Activated CD4-positive, alpha-beta T cell treated with anti-CD3 and anti-CD28 coated beads, Interleukin-2, amount 50 U/mL, for 48 hours (primary cell): ENCODE measurements around the gene ABCG2.

ENCODE experiments used
- DNase-seq, 2 experiments: peaks; one replicate each; pipeline ENCODE4 v3.0.0-alpha.2; 2020

ABCG2 gene

DNA sequence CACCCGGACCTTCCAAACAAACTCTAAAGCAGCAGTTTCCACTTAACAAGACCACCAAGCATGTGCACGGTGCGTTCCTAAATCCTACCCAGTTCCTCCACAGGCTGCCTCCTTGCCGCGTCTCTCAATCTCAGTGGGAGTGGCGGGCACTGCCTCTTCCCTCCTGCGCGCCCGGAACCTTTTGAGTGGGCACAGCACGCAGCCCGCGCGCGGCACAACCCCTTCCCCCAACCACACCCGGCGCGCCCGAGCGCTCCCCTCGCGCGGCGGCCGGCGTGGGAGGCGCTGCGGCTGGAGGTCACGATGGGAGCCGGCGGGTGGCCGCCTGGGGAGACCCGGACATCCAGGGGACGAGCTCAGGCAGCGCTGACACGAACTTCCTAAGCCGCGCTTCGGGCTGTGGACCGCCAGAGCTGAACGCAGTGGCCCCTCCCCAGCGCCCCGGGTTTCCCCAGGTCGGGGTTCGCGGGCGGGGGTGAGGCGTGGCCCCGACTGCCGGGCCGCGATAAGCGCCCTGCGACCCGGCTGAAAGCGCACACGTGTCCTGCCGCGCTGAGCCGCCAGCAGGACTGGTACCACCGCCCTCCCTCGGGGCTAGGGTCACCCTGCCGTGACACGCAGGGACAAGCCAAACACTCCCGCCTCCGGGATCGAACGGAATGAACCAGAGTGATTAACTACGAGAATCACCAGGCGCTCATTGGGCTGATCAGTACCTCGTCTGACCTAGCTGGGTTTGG is at the start of gene ABCG2:
TSS of gene ABCG2 (minus strand) at position 151 of the 740 bp plus-strand sequence. CDS start 18,644 bp downstream, outside the sequence.
- DNase-seq: peak; percentile 54 to 65

DNA sequence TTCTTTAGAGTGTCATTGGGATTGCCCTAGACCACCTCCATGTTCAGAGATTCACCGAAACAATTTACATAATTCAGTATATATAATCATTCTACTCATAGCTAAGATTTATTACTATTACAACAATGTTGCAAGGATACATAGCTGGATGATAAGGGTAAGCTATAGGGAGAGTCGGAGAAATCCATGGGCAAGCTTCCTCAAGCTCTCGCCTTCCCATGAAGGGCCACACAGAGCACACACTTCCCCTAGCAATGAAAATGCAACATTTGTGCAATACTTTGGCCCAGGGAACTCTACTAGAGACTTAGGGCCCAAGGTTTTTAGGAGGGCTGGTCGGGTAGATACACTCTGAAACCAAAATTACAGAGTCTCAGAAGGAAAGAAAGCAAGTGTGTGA is 49.7 kb upstream of the ABCG2 start:
- no peak for DNase-seq

DNA sequence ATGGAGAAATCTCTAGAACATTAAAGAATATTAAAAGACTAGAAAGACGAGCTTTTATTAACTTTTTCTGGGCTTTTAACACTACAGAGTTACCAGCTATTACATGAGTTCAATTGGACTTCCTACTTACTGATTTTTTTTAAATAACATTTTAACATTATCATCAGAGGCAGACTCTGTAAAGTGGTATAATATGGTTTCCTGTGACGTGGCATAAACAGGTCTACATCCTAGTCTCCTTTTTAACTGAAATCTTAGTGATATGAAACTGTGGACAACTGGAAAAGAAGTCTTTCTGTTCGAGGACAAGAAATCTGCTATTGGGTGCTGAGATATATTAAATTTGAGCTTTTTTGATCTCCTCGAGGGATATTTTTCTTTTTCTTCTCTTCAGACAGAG is 48.7 kb upstream of the ABCG2 start:
- no peak for DNase-seq

DNA sequence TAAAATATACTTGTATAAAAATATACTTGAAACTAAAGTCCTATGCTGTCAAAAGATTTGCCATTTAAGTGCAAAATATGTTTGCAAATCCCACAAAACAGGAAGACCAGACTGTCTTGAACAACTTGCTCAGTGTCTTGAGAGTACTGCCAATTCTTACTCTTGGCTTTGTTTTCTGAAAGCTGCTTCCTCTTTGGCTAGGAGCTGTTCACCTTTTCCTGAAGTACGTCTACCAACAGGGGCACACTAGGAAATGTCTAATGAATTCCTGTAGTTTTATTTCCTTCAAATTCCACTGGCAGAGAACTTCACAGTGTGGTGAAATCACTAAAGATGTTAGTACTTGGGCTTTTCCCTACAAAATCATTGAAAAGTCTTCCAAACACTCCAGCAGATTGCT is 46.4 kb upstream of the ABCG2 start:
- DNase-seq: no peak

DNA sequence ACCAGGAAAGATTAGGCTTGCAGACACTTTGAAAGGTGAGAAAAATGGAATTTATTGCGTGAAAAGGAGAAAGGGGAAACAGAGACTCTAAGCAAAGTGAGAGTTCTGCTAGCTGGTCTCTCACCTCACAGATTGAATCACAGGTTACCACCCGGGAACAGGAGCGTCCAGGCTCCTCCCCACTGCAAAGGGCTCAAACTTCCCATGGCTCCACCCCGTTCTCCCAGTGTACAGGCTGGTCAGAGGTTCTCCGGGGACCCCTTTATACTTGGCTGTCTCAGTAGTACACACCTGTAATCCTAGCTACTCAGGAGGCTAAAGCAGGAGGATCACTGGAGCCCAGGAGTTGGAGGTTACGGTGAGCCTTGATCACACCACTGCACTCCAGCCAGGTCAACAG is 44.0 kb upstream of the ABCG2 start:
- no peak for DNase-seq

DNA sequence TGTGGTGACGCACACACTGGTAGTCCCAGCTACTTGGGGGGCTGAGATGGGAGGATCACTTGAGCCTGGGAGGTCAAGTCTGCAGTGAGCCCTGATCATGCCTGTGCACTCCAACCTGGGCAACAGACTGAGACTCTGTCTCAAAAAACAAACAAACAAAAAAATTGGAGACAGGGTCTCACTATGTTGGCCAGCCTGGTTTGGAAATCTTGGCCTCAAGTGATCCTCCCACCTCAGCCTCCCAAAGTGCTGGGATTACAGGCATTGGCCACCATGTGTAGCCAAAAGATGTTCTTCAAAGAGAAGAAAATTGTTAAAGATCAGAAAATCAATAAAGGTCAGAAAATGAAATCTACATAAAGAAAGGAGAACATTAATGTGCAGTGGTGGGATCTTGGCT is 41.7 kb upstream of the ABCG2 start:
- no peak for DNase-seq

DNA sequence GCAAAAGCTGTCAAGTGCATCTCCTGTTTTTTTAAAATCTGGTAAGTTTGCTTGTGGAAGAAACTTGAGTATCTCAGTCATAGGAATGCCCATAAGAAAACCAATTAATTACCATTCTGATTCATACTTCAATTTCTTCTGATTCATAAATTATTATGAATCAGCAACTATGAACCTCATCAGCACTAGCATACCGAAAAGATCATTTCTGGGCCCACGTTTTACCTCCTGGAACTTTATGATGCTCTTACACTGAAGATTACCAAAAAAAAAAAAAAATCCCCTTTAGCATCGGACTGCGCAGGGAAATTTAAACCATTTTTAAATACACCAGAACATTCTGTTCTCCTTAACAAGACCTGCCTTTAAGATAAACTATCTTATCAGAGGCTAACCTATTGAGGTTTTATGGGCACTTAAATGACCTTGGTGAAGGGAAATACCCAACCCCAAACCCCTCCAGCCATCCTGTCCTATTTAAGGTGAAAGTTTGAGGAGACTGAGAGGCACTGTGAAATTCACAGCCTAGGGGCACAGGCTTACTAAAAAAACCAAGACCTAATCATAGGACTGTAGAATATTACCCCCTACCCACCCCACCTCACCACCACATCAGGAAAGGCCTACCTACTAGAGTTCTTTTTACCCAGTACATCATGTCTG is 38.2 kb upstream of the ABCG2 start:
- no peak for DNase-seq

DNA sequence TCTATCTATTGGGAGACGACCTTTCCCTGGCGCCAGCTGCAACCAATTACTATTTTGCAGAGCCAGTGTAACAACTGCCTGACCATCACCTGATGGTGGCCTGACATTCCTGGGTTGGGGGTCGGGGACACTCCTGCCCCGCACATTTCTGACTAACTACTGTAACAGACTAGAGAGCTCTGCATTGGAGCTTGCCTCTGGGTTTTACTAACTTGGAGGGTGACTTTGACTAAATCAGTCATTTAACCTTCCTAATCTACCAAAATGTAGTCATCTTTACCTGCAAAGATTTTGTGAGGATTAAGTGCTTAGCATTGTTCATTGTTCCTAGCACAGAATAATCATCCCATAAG is 37.5 kb upstream of the ABCG2 start:
- peak in 1 of 2 experiments; percentile 5 for DNase-seq

DNA sequence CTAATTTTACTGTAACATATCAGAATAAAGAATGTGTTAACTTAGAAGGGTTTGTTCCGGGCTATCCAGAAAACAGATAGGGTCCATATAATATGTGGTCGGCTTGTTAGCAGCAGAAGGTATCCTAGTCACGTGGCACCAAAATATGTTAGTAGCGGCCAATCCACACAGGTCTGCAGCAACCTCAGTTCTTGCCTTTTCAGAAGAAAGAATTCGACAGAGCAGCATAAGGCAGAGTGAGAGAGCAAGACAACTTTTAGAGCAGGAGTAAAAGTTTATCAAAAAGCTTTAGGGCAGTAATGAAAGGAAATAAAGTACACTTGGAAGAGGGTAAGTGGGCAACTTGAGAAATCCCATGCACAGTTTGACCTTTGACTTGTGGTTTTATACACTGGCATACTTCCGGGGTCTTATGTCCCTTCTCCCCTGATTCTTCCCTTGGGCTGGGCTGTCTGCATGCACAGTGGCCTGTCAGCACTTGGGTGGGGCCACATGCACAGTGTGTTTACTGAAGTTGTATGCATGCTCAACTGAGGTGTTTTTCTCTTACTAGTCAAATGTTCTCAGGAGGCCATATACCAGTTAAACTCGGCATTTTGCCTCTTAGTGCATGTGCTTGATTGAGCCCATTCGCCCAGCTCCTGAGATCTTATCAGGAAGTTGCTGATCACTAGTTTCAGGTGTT is 37.0 kb upstream of the ABCG2 start:
- no peak for DNase-seq

DNA sequence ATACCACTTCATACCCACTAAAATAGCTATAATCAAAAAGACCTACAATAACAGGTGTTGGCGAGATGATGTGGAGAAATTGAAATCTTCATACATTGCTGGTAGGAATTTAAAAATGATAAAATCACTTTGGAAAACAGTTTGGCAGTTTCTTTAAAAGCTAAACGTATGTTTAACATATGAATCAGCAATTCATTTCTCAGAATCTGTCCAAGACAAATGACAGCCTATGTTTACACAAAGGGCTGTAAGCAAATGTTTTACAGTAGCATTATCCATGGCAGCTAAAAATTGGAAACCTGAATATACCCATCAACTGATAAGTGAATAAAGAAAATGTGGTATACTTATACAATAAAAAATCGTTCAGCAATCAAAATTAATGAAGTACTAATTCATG is 33.0 kb upstream of the ABCG2 start:
- no peak for DNase-seq

DNA sequence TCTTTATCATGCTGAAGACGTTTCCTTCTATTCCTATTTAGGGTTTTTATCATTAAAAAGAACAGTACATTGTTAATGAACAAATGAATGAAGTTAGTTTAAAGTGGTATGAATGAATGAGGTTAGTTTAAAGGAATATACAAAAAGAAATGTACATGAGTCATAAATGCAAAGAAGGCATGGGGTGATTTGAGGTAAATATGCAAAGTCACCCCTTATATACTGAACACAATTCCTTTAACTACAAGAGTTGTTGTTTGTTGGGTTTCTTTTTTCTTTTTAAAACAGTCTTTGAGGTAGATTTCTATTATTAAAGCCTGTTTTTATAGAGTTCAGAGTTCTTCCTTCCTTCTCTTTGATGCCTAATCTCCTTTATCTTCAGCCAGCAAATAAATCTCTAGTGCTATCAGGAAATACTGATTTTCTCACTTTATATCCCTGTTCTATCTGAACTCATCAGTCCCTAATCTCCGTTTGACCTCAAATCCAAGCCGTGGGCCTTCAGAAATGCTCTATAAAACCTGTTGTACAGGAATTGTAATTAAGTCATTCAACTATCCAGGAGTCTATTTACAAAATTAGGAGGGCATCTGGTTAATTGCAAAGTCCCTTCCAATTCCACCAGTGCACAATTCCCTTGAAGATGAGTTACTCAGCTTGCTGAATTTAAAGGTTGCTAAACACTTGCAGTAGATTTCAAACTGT is 31.6 kb upstream of the ABCG2 start:
- DNase-seq: no peak

DNA sequence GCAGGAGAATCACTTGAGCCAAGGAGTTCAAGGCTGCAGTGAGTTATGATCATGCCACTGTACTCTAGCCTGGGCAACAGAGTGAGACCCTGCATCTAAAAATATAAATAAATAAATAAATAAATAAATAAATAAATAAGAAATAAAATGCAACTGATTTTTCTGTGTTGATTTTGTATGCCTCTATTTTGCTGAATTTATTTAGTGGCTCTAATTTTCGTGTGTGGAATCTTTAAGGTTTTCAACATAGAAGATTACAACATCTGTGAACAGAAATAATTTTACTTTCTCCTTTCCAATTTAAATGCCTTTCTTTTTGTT is 30.9 kb upstream of the ABCG2 start:
- DNase-seq: no peak

DNA sequence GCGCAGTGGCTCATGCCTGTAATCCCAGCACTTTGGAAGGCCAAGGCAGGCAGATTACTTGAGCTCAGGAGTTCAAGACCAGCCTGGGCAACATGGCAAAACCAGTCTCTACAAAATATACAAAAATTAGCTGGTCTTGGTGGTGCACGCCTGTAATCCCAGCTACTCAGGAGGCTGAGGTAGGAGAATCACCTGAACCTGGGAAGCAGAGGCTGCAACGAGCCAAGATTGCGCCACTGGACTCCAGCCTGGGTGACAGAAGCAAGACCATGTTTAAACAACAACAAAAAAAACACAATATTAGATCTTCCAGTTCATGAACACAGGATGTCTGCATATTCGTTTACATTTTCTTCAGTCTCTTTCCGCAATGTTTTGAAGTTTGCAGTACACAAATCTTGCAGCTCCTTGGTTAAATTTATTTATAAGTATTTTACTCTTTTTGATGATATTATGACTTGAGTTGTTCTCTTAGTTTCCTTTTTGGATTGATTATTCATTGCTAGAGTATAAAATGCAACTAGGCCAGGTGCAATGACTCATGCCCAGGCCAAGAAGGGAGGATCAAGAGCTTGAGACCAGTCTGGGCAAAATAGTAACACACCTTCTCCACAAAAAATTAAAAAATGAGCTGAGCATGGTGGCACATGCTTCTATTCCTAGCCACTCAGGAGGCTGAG is 30.4 kb upstream of the ABCG2 start:
- DNase-seq: no peak

DNA sequence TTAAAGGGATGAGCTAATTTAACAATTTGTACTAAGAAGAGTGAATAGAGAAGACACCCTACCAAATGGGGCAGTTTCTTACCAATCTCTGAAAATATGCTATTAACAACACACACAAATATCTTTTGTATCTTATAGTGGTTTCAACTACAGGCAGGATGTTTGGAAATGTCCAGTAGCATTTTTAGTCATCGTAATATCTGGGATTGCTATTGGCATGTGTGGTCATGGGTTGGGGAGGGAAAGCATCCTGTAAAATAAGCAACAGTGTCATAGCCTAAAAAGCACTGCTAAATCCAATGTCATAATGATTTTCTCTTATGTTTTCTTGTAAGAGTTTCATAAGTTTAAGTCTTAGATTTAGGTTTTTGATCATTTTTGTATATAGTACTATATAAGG is 29.3 kb upstream of the ABCG2 start:
- no peak for DNase-seq

DNA sequence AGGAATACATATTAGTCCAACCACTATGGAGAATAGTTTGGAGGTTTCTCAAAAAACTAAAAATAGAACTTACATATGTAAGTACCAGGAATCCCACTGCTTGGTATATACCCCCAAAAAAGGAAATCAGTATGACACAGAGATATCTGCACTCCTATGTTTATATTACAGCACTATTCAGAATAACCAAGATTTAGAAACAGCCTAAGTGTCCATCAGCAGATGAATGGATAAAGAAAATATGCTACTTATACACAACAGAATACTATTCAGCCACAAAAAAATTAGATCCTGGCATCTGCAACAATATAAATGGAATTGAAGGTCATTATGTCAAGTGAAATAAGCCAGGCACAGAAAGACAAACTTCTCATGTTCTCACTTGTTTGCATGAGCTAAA is 27.5 kb upstream of the ABCG2 start:
- no peak for DNase-seq

DNA sequence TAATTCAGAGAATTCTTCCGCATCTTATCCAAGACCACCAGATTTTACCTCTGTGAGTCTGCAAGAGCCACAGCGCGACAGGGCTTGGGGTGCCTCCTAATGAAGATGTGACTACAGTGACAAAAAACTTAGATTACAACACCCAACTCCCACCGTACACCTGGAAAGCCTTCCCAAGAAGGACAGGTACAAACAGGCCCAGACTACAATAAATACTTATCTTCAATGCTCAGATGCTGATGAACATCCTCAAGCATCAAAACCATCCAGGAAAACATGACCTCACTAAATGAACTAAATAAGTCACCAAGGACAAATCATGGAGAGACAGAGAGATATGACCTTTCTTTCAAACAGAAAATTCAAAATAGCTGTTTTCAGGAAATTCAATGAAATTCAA is 20.8 kb upstream of the ABCG2 start:
- DNase-seq: no peak

DNA sequence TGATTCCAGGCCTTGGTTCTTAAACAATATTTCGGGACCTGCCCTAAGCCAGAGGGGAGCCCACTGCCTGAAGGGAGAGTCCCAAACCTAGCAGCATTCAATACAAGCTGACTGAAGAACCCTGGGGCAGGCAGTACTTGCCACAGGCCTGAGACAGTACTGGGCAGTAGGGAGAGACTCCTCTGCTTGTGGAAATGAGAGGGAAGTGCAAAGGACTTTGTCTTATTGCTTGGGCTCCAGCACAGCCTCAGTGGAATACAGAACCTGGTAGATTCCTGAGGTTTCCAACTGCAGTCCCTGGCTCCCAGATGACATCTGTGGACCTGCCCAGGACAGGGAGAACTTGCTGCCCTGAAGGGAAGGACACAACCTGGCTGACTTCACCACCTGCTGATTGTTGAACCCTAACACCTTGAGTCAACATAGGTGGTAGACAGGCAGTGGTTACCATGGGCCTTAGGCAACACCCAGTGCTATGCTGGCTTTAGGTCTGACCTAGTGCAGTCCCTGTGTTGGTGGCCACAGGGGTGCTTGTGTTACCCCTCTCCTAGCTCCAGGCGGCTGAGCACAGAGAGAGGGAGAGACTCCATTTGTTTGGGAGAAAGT is 20.3 kb upstream of the ABCG2 start:
- DNase-seq: no peak

DNA sequence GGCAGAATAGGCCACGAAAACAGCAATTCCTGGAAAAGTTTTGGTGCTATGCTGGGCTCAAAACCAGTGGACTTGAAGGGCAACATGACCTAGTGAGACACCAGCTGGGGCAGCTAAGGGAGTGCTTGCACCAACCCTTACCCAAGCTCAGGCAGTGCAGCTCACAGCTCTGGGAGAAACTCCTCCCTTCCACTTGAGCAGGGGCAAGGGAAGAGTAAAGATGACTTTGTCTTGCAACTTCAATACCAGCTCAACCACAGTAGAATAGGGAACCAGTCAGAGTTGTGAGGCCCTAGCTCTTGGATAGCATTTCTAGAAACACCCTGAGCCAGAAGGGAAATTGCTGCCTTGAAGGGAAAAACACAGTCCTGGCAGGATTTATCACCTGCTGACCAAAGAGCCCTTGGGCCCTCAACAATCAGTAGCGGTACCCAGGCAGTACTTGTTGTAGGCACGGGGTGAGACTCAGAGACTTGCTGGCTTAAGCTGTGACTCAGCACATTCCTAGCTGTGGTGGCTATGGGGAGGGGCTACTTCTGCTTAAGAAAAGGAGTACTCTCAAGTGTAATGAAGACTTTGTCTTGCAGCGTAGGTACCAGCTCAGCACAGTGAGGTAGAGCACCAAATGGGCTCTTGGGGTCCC is 19.7 kb upstream of the ABCG2 start:
- DNase-seq: no peak

DNA sequence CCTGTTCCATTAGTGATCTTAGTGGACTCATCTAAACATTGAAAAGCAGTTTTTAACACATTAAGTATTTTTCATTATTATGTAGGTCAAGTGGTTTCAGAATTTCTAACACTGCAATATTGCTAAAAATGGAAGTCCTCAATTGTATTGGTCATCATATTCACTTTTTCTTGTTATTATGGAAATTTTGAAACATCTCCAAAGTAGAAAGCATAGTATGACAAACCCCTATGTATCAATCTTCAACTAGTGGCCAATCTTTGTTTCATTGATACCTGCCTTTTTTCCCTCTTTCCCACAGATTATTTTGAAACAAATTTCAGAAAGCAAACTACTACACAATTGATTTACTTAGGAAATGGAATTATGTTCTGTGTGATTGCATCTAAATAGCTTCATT is 14.5 kb upstream of the ABCG2 start:
- DNase-seq: no peak

DNA sequence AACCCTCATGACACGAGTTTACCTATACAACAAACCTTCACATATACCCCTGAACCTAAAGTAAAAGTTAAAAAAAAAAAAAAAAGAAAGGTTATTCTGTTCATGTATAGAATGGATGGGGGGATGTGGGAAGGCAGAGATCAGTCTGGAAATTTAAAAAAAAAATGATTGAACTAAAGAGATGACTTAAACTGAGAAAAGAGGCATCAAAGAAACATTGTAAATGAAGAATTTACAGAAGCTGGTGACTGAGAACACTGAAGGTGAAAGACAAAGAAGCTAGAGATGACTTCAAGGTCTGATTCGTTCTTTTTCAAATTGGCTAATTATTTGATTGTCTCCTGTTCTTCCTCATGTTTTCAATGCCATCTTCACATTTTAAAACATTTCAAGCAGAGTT is 12.8 kb upstream of the ABCG2 start:
- no peak for DNase-seq

DNA sequence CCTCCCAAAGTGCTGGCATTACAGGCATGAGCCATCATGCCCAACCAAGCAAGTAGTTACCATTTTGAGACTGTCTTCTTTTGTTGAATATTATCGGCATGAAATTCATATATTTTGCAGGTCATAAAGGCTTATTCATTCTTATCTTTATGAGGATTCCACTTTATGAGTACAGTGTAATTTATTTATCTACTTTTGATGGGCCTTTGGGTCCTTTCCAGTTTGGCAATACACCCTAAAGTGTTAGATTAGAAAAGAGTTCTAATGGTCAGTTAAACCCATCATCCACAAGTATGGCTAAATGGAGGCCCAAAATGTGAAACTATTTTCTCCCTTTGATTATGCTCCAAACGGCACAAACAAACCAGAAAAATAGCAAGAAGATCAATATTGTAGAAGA is 10.9 kb upstream of the ABCG2 start:
- DNase-seq: no peak

DNA sequence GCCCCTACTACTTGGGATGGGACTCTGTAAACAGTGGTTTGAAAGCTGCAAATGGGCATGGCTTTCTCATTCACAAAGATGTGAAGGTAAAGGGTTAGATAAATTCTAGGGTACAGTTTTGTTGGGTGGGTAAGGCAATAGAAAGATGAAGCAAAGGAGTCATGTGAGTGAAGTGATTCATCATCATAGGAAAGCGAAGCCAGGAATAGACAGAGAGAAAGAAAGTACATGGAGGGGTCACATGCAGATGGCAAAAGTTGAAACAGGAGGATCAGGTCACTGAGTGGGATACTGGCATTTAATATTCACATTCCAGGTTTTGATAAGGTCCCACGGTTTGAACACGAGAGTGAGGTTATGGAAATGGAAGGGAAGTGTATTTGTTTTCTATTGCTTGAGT is 8.2 kb upstream of the ABCG2 start:
- DNase-seq: no peak
